NCI-H345 treated with DMSO at 0.1 percent for 48 hours (cell line): Measurements from ENCODE around the gene MLXIPL.
"Not testable (repeated sequence)": the region's sequence is repeated elsewhere in the genome, so short reads cannot be mapped to it uniquely, and the experiment has no call there.

ENCODE experiments used
- DNase-seq: peaks from one replicate; lab custom pipeline; 2025; ENCODE audit not compliant: unreplicated experiment; lab: John Stamatoyannopoulos, UW

MLXIPL gene

GRCh38 chr7:73582664-73583202, 41.6 kb downstream of the MLXIPL start:
- DNase-seq: no peak

DNA sequence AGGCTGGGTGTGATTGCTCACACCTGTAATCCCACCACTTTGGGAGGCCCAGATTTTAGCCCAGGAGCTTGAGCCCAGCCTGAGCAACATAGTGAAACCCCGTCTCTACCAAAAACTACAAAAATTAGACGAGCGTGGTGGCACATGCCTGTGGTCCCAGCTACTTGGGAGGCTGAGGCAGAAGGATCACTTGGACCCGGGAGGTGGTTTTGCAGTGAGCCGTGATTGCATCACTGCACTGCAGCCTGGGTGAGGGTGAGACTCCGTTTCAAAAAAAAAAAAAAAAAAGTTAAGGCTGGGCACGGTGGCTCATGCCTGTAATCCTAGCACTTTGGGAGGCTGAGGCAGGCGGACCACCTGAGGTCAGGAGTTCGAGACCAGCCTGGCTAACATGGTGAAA, 43.3 kb downstream of the MLXIPL start:
- DNase-seq: not testable (repeated sequence)

DNA sequence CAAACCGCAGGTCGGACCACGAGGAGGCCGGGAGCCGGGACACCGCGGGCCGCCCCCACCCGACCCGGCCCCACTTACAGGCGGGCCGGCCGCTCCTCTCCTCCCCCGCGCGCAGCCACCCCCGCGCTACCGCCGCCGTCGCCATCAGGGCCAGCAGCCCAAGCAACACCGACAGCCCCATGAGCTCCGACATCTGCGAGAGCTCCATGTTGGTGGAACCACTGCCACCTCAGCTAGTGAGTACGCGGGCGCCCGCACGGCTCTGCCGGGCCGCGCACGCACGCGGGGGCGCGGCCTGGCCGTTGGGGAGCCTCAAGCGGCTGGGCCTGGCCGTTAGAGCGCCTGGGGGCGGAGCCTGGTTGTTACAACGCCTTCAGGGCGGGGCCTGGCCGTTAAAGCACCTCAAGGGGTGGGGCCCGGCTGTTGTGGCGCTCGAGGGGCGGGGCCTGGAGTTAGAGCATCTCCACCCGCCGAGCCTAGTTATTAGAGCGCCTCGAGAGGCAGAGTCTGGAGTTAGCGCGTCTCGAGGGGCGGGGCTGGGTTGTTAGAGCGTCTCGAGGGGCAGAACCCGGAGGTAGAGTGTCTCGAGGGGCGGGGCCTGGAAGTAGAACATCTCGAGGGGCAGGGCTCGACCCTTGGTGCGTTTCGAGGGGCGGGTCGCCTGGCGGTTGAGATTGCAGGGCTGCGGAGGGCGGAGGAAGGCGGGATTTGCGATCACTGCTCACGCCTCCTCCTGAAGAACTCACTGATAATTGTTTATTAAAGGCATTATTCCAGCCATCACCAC, 45.8 kb downstream of the MLXIPL start, which contains the start of gene TBL2:
TSS of gene TBL2 (minus strand) at position 238 of the 787 bp plus-strand sequence. CDS start at position 208, 30 bp downstream.
- peak; percentile 99 for DNase-seq

GRCh38 chr7:73577627-73578341, 46.5 kb downstream of the MLXIPL start:
- no peak for DNase-seq

GRCh38 chr7:73573791-73574190, 50.5 kb downstream of the MLXIPL start:
- DNase-seq: no peak

DNA sequence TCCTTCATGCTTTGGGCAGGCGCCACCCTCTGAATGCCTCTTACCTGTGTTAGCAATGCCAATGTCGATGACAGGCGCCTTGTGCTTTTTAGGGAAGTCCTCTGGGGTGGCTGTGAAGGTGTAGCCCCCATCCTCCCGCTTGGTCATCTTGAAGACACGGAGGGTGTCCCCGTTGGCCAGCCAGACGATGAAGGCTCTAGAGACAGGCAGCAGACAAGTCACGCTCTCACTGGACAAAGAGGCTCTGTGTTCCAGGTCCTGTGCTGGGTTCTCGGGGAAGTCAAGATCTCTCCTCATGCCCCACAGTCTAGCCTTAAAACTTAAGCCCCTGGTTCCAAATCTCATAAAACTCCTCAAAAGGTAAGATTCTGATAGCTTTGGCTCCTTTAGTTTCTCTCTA, 51.0 kb downstream of the MLXIPL start:
- DNase-seq: no peak

DNA sequence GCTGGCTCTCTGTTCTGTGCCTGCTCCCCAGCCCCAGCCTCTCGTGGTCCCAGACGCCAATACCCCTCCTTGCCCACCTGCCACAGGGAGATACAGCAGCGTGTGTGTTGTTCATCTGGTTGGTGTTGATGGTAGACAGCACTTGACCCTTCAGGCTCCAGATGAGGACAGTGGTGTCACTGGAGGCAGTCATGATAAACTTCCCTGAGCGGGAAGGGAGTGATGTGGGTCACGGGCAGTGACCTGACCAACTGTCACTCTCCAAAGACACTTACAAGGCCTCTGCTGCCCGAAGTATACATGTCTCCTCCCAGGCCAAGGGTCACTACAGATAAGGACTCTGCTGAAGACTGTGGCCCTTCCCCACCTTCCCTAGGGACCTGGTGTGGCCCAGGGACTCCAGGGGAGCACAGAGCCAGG, 51.5 kb downstream of the MLXIPL start:
- DNase-seq: no peak

- no peak for DNase-seq
Measured at GRCh38 chr7:73570977-73571376, 53.3 kb downstream of the MLXIPL start.

- no peak for DNase-seq
Measured at GRCh38 chr7:73570521-73570920, 53.8 kb downstream of the MLXIPL start.

GRCh38 chr7:73569042-73569608, 55.2 kb downstream of the MLXIPL start:
- DNase-seq: no peak

- no peak for DNase-seq
Measured at GRCh38 chr7:73567846-73568685, 56.3 kb downstream of the MLXIPL start.

- DNase-seq: no peak
Measured at GRCh38 chr7:73567140-73567539, 57.2 kb downstream of the MLXIPL start.

- not testable (repeated sequence) for DNase-seq
Measured at GRCh38 chr7:73566431-73566830, 57.9 kb downstream of the MLXIPL start.

DNA sequence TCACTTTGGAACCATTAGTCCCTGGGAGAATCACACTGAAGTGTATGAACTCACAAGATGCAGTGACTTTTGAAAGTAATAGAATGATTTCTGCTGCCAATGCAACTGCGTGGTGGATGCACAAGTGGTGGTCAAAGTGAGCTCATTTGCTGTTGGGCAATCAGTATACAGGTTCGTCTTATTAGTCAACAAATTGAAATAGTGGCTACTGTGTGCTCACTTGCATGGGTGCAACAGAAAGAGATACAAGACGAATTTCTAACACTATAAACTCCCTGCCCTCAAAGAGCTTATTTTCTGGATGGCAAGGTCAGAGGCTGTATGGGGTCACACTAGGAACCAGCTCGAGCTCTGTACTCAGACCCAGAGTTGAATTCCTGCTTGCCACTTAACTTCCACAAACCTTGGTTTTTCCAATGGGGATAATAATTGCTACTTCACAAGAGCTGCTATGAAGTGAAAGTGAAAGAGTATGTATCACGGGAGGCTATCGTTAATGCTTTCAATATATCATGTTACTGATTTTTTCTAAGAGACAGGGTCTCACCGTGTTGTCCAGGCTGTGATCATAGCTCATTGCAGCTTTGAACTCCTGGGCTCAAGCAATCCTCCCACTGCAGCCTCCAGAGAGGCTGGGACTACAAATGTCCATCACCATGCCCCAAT, 58.5 kb downstream of the MLXIPL start:
- DNase-seq: no peak

GRCh38 chr7:73560109-73560835, 64.0 kb downstream of the MLXIPL start:
- DNase-seq: no peak

DNA sequence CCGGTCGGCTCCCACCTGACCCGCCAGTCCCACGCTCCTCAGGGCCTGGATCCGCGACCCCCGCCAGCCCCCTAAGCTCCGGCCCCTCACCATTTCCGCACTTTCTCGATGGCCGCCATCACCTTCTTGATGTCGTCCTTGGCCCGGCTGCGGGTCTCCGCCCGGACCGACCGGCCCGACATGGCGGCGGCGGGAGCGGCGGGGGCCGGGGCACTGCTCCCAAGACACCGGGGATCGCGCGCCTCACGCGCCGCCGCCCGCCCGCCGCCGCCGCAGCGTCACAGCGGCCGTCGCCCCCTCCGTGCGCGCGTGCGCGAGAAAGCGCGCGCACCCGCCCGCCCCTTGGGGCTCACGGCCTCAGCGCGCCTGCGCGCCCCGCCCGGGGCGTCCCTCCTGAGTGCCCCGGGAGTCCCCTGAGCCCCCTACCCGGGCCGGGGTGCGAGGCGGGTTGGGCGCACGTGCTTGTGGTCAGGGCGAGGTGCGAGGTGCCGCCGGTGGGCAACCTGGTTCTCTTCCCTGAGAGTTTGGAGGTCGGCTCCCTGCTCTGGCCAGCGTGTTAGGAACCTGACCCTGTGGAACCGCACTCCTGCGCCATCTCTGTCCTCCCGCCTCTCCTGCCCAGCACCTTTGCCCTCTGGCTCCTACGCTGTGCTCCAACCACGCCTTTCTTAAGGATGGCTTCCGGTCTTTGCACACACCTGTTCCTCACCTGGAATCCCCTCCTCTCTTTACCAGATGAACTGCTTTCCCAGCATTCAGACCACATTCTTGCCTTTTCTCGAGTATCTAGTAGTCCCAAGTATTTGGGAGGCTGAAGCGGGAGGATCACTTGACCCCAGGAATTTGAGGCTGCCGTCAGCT, 66.7 kb downstream of the MLXIPL start, which contains the start of gene BCL7B:
TSS of gene BCL7B (minus strand) at position 294 of the 861 bp plus-strand sequence. CDS start at position 182, 112 bp downstream.
- DNase-seq: peak; percentile 40

GRCh38 chr7:73557108-73557396, 67.3 kb downstream of the MLXIPL start:
- DNase-seq: peak; percentile 85

DNA sequence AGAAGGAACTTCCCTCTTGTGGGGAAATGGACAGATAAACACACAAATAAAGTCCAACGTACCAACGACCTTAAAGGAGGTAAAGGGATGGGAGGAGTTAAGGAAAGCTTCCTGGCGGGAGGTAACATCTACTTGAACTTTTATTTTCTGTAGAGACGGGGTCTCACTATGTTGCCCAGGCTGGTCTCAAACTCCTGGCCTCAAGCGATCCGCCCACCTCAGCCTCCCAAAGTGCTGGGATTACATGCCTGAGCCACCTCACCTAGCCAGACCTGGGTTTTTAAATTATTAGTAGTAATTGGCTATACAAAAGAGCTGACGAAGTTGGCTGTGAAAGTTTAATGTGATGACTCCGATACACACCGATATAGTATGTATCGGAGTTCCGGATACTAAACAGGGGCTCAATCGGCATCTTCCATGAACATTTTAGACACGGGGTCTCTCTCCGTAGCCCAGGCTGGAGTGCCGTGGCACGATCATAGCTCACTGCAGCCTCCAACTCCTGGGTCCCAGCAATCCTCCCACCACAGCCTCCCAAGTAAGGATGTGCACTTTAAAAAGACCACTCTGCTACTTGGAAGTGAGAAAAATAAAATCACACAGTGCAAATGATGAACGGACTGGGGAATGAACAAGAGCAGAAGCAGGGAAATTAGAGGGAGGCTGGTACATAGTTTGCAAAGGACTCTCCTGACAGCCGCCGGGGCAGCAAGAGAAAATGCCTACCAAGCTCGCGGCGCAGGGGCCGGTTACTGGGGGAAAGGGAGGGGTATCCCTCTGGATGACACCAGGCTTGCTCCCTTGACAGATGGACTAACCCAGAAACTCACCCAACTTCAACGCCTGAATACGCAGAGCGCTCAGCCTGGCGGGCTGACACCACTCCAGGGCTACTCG, 67.9 kb downstream of the MLXIPL start:
- DNase-seq: no peak
